SK-N-SH treated with all-trans-retinoic acid at 6 μM for 48 hours (cell line): ENCODE measurements around the gene PUM1.

Experiments
- ATAC-seq: fragments of 200-7000 bp; cut with Tn5 transposase; 3 replicates; pipeline ENCODE4 v1.9.1; 2020; ENCODE audit warnings: mild to moderate bottlenecking, moderate library complexity
- ARNTL ChIP-seq: fragments of 450-650 bp; formaldehyde crosslinking; IDR thresholded peaks from 2 replicates; pipeline ENCODE4 v1.5.0; 2020; ENCODE audit warnings: low read depth, mild to moderate bottlenecking, moderate library complexity, borderline replicate concordance
- BACH2 ChIP-seq: fragments of 250-450 bp; sonication (Bioruptor Pico); IDR thresholded peaks from 2 replicates; pipeline ENCODE4 v1.9.0; 2021; ENCODE audit warnings: mild to moderate bottlenecking, borderline replicate concordance
- CREB5 ChIP-seq: fragments of 250-450 bp; sonication (Bioruptor Pico); IDR thresholded peaks from 2 replicates; pipeline ENCODE4 v1.5.1; 2020; ENCODE audit warnings: low read depth, mild to moderate bottlenecking, moderate library complexity
- CSDC2 ChIP-seq: fragments of 250-450 bp; sonication (Bioruptor Pico); IDR thresholded peaks from 2 replicates; pipeline ENCODE4 v1.5.0; 2020; ENCODE audit warnings: mild to moderate bottlenecking, moderate library complexity
- CSRNP3 ChIP-seq: fragments of 250-450 bp; sonication (Bioruptor Pico); IDR thresholded peaks from 2 replicates; pipeline ENCODE4 v1.5.1; 2021; ENCODE audit warnings: mild to moderate bottlenecking, moderate library complexity
- ESRRG ChIP-seq: fragments of 250-450 bp; sonication (Bioruptor Pico); IDR thresholded peaks from 2 replicates; pipeline ENCODE4 v1.6.1; 2021; ENCODE audit warnings: mild to moderate bottlenecking
- ISL1 ChIP-seq: fragments of 250-450 bp; sonication (Bioruptor Pico); IDR thresholded peaks from 2 replicates; pipeline ENCODE4 v2.1.2; 2022; ENCODE audit warnings: mild to moderate bottlenecking, moderate library complexity
- OSR1 ChIP-seq: fragments of 250-450 bp; sonication (Bioruptor Pico); IDR thresholded peaks from 2 replicates; pipeline ENCODE4 v1.8.0; 2022; ENCODE audit warnings: moderate library complexity, mild to moderate bottlenecking, inconsistent platforms
- PATZ1 ChIP-seq: fragments of 250-450 bp; sonication (Bioruptor Pico); IDR thresholded peaks from 2 replicates; pipeline ENCODE4 v1.8.0; 2020; ENCODE audit warnings: mild to moderate bottlenecking, moderate library complexity, borderline replicate concordance
- POU6F1 ChIP-seq: fragments of 250-450 bp; sonication (Bioruptor Pico); IDR thresholded peaks from 2 replicates; pipeline ENCODE4 v1.8.0; 2021; ENCODE audit warnings: low read depth, mild to moderate bottlenecking, moderate library complexity, borderline replicate concordance
- PPARA ChIP-seq: fragments of 250-450 bp; sonication (Bioruptor Pico); IDR thresholded peaks from 2 replicates; pipeline ENCODE4 v1.5.0; 2020; ENCODE audit warnings: mild to moderate bottlenecking, borderline replicate concordance
- RARB ChIP-seq: fragments of 250-450 bp; sonication (Bioruptor Pico); IDR thresholded peaks from 2 replicates; pipeline ENCODE4 v1.8.0; 2021; ENCODE audit warnings: mild to moderate bottlenecking, moderate library complexity
- SNAI2 ChIP-seq: fragments of 250-450 bp; sonication (Bioruptor Pico); IDR thresholded peaks from 2 replicates; pipeline ENCODE4 v1.5.0; 2020; ENCODE audit warnings: mild to moderate bottlenecking, moderate library complexity
- TCF4 ChIP-seq: fragments of 250-450 bp; sonication (Bioruptor Pico); IDR thresholded peaks from 2 replicates; pipeline ENCODE4 v1.8.0; 2021; ENCODE audit warnings: mild to moderate bottlenecking, moderate library complexity, borderline replicate concordance
- TOX ChIP-seq: fragments of 250-450 bp; sonication (Bioruptor Pico); IDR thresholded peaks from 2 replicates; pipeline ENCODE4 v1.8.0; 2021; ENCODE audit warnings: mild to moderate bottlenecking, moderate library complexity, borderline replicate concordance
- TSHZ2 ChIP-seq: fragments of 250-450 bp; sonication (Bioruptor Pico); IDR thresholded peaks from 2 replicates; pipeline ENCODE4 v1.5.0; 2020; ENCODE audit warnings: mild to moderate bottlenecking, moderate library complexity
- ZC3H10 ChIP-seq: fragments of 250-450 bp; sonication (Bioruptor Pico); IDR thresholded peaks from 2 replicates; pipeline ENCODE4 v1.5.1; 2021; ENCODE audit warnings: mild to moderate bottlenecking, moderate library complexity
- ZFP30 ChIP-seq: fragments of 450-650 bp; formaldehyde crosslinking; IDR thresholded peaks from 2 replicates; pipeline ENCODE4 v1.5.0; 2022; ENCODE audit warnings: mild to moderate bottlenecking, moderate library complexity
- ZNF565 ChIP-seq: fragments of 450-650 bp; formaldehyde crosslinking; conservative IDR thresholded peaks from 2 replicates; pipeline ENCODE4 v1.5.0; 2020; ENCODE audit warnings: low read depth, mild to moderate bottlenecking, moderate library complexity
- ZNF70 ChIP-seq: fragments of 450-650 bp; formaldehyde crosslinking; IDR thresholded peaks from 2 replicates; pipeline ENCODE4 v1.5.0; 2020; ENCODE audit warnings: mild to moderate bottlenecking, moderate library complexity

The PUM1 gene

GRCh38 chr1:30919025-30919881 lies 146.3 kb downstream of the PUM1 start:
- ATAC-seq = peak; percentile 56
- peak; percentile 80; the same call in 1 of the 2 replicates for TF ChIP-seq BACH2 (CRISPR knock-in tag)
- no peak for TF ChIP-seq CSRNP3 (CRISPR knock-in tag)
- 0 out of 2 replicates have a peak, but pooled peaks have one; percentile 31 for TF ChIP-seq TSHZ2 (CRISPR knock-in tag)

- no peak for TF ChIP-seq BACH2 (CRISPR knock-in tag)
- no peak for TF ChIP-seq POU6F1 (CRISPR knock-in tag)
- no peak for TF ChIP-seq OSR1 (CRISPR knock-in tag)
- TF ChIP-seq CSDC2 (CRISPR knock-in tag) = no peak
- TF ChIP-seq ARNTL (CRISPR knock-in tag) = no peak
- no peak for TF ChIP-seq ZNF565 (CRISPR knock-in tag)
- TF ChIP-seq ZFP30 (CRISPR knock-in tag) = no peak
- TF ChIP-seq CSRNP3 (CRISPR knock-in tag) = no peak
- no peak for TF ChIP-seq TOX (CRISPR knock-in tag)
- TF ChIP-seq CREB5 (CRISPR knock-in tag) = no peak
- TF ChIP-seq ESRRG (CRISPR knock-in tag) = no peak
- no peak for TF ChIP-seq ISL1 (CRISPR knock-in tag)
- no peak for TF ChIP-seq SNAI2 (CRISPR knock-in tag)
- TF ChIP-seq ZC3H10 (CRISPR knock-in tag) = no peak
- TF ChIP-seq TCF4 (CRISPR knock-in tag) = no peak
- no peak for TF ChIP-seq ZNF70 (CRISPR knock-in tag)
- TF ChIP-seq RARB (CRISPR knock-in tag) = no peak
- no peak for TF ChIP-seq PATZ1 (CRISPR knock-in tag)
- no peak for TF ChIP-seq PPARA (CRISPR knock-in tag)
- no peak for ATAC-seq
Measured at GRCh38 chr1:30916296-30916695, 149.2 kb downstream of the PUM1 start.
